Keratinocyte (primary cell): ENCODE data around the gene ERBB3.

Experiments used
- EZH2 ChIP-seq: IDR thresholded peaks from one replicate; pipeline ENCODE4 v1.6.1; 2012; ENCODE audit warnings: inconsistent platforms, mild to moderate bottlenecking, low read length, moderate library complexity
- TF ChIP-seq, protein P1 (sequence below), 3 experiments: IDR thresholded peaks in 1 of 3; conservative IDR thresholded peaks in 1 of 3; optimal IDR thresholded peaks in 1 of 3; 2 replicates in 2 of 3; 3 replicates in 1 of 3; pipeline versions ENCODE3 to v1.5.1; 2011; ENCODE audit warnings: low read length in 3 of 3, mild to moderate bottlenecking in 3 of 3, moderate library complexity in 2 of 3, control low read depth in 1 of 3, inconsistent platforms in 1 of 3; ENCODE audit not compliant: insufficient read depth in 2 of 3; ENCODE audit errors: extremely low read depth in 1 of 3

DNA sequence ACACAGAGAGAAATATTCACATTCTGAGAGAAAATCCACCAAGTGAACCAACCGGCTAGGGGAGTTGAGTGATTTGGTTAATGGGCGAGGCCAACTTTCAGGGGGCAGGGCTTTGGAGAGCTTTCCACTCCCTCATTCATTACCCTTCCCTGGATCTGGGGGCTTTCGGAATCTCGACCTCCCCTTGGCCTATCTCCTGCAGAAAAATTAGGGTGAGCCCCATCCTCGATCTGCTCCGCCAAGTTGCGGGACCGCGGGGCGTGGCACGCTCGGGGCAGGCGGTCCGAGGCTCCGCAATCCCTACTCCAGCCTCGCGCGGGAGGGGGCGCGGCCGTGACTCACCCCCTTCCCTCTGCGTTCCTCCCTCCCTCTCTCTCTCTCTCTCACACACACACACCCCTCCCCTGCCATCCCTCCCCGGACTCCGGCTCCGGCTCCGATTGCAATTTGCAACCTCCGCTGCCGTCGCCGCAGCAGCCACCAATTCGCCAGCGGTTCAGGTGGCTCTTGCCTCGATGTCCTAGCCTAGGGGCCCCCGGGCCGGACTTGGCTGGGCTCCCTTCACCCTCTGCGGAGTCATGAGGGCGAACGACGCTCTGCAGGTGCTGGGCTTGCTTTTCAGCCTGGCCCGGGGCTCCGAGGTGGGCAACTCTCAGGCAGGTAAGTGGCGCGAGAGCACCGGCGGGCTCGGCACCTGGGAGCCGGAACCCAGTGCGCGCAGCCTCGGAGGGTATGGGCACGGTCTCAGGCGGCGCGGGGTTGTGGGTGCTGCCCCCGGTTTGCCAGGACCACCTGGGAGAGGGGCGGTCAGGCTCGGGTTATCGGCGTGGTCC lies at the start of gene ERBB3:
- TF ChIP-seq, protein P1, sequence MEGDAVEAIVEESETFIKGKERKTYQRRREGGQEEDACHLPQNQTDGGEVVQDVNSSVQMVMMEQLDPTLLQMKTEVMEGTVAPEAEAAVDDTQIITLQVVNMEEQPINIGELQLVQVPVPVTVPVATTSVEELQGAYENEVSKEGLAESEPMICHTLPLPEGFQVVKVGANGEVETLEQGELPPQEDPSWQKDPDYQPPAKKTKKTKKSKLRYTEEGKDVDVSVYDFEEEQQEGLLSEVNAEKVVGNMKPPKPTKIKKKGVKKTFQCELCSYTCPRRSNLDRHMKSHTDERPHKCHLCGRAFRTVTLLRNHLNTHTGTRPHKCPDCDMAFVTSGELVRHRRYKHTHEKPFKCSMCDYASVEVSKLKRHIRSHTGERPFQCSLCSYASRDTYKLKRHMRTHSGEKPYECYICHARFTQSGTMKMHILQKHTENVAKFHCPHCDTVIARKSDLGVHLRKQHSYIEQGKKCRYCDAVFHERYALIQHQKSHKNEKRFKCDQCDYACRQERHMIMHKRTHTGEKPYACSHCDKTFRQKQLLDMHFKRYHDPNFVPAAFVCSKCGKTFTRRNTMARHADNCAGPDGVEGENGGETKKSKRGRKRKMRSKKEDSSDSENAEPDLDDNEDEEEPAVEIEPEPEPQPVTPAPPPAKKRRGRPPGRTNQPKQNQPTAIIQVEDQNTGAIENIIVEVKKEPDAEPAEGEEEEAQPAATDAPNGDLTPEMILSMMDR (optimal IDR thresholded peaks at IDR 0.05 in 1 of 3, IDR thresholded peaks at IDR 0.05 in 1 of 3, conservative IDR thresholded peaks at IDR 0.05 in 1 of 3; ENCODE audit: extremely low read depth in 1 of 3, insufficient read depth in 2 of 3, low read length in 3 of 3), result peak in 1 of 3 experiments; percentile 28
- TF ChIP-seq EZH2, result no peak
